Smooth muscle cell of the coronary artery (primary cell): Measurements from ENCODE around the gene DIMT1. TPM values are rescaled to one million over a fixed set of nuclear protein-coding genes. Genes with fewer than 3 reads are reported as not detected.

ENCODE experiments used
- total RNA-seq: library from RNA; depleted of rRNA; stranded (reverse); fragments of >200 nt; gene quantifications from 2 replicates; pipeline ENCODE4 v1.2.3, GENCODE V29; 2014; ENCODE audit warnings: low replicate concordance

Gene DIMT1
- 16.4 and 26.8 TPM in 2 replicates for total RNA-seq

DNA sequence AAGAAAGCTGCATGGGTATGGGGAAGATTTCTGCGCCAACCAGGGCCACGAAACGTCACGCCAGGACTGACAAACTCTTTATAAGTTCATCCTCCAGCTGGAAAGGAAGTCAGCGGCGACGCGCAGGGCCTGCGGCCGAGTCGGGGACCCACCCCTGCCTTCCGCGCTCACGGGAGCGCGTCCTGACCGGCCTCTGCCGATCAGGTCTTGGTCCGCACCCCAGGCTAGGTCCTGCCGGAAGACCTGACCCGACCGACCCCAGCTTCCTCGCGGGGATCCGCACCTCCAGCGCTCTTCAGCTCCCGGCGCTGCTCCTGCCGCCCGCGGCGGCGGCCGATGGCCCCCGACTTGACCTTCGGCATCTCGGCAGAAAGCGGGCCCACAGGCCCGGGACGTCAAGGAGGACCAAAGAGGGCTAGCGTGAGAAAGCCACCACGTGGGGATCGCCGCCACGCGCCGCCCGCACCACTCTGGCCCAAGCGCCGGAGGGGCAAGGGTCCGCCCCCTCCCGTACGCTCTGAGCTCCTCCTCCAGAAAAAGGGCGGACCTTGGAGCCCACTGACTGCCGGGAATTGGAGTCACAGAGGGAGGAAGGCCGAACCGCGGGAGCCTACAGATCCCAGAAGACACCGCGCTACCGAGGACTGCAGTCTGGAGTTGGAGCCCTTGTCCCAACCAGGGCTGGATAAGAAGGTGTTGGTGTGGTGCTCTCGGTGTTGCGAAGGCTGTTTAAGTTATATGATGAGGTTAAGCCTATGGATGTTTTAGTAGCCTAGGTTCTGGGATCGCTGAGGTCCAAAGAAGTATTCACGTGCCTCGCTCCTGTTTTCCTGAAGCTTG, at the start of gene DIMT1:
Gene DIMT1, minus strand, starts transcription at position 495 of the 840 bp plus-strand sequence. Its CDS starts 133 bp downstream, at position 362.

GRCh38 chr5:62412549-62413329, 9.0 kb upstream of the DIMT1 start, which contains the start of gene IPO11:
TSS of gene IPO11 (plus strand) at chr5:62412763. CDS start at chr5:62437280, 24,517 bp downstream.

Other genes starting within 250 kb of the DIMT1 start
- 33.2 and 45.3 TPM in 2 replicates for gene KIF2A, start 97.7 kb downstream of the DIMT1 start, total RNA-seq
- 16.2 and 26.3 TPM in 2 replicates for gene IPO11, start 8.9 kb upstream of the DIMT1 start, total RNA-seq
- 0.53 and 1.4 TPM in 2 replicates for gene LRRC70, start 174.9 kb upstream of the DIMT1 start, total RNA-seq